HepG2 (cell line): ENCODE data around the gene SEPTIN11. TPM values are rescaled to one million over a fixed set of nuclear protein-coding genes. Genes with fewer than 3 reads are reported as not detected.

Experiments used
- ATAC-seq: fragments of 200-7000 bp; cut with Tn5 transposase; 3 replicates; pipeline ENCODE4 v1.9.1; 2020; ENCODE audit warnings: mild to moderate bottlenecking, moderate library complexity
- BruUV-seq: library from RNA; stranded (reverse); fragments of 400-500 nt; replicated peaks from 2 replicates; lab custom pipeline; 2021; lab: Mats Ljungman, UMichigan
- CTCF ChIA-PET: fragments of 300-600 bp; formaldehyde crosslinking; extraction: SDS; loops from one replicate; lab custom pipeline; 2021; ENCODE audit warnings: low total read pairs, inconsistent platforms, low intra/inter-chr PET ratio; lab: Yijun Ruan, JAX
- POLR2A ChIA-PET: fragments of 350-600 bp; sonication (Branson Sonifier 250); formaldehyde crosslinking; loops from one replicate; lab custom pipeline; 2020; ENCODE audit warnings: antibody characterized with exemption, inconsistent platforms; lab: Yijun Ruan, JAX
- DNase-seq: peaks from one replicate; pipeline ENCODE4 v3.0.0-alpha.2; 2015; ENCODE audit warnings: low spot score
- FAIRE-seq: peaks from 3 replicates; lab custom pipeline; 2011; peaks lifted over from hg19 to GRCh38; lab: Jason Lieb, UNC
- H2AFZ ChIP-seq: one replicate; pipeline ENCODE4 v1.6.1; 2011; ENCODE audit warnings: low read length, inconsistent platforms
- H3K27ac ChIP-seq: fragments of 300-600 bp; 3 replicates; pipeline ENCODE4 v1.8.0; 2011; ENCODE audit warnings: mixed run types, mild to moderate bottlenecking, mixed read lengths, low read length, inconsistent platforms; ENCODE audit not compliant: insufficient read depth; ENCODE audit errors: extremely low read length
- H3K27me3 ChIP-seq, 2 experiments: fragments of 200-600 bp in 1 of 2; 2 replicates in 1 of 2; 3 replicates in 1 of 2; pipeline versions ENCODE4 v1.6.0 to v1.8.0; 2011; ENCODE audit warnings: low read length in 2 of 2, mild to moderate bottlenecking in 2 of 2, moderate library complexity in 2 of 2, inconsistent platforms in 1 of 2; ENCODE audit not compliant: insufficient read depth in 2 of 2, control insufficient read depth in 1 of 2
- H3K36me3 ChIP-seq, 2 experiments: fragments of 200-600 bp in 1 of 2; replicated peaks in 1 of 2; 2 replicates in 1 of 2; 3 replicates in 1 of 2; pipeline versions ENCODE4 v1.5.1 to v1.8.0; 2011; ENCODE audit warnings: low read length in 2 of 2, inconsistent platforms in 1 of 2; ENCODE audit not compliant: insufficient read depth in 2 of 2, control insufficient read depth in 1 of 2
- H3K4me1 ChIP-seq: 2 replicates; pipeline ENCODE4 v1.5.1; 2012; ENCODE audit warnings: low read length, inconsistent platforms; ENCODE audit not compliant: insufficient read depth
- H3K4me2 ChIP-seq: 2 replicates; pipeline ENCODE4 v1.6.0; 2011; ENCODE audit warnings: low read depth, low read length, inconsistent platforms
- H3K4me3 ChIP-seq, 3 experiments: fragments of 200-600 bp in 1 of 3; sonication (generic), shearing (Covaris generic) in 1 of 3; replicated peaks in 1 of 3; 2 replicates each; pipeline ENCODE4 v1.5.1; 2011 to 2016; ENCODE audit warnings: low read length in 3 of 3, inconsistent platforms in 2 of 3, low read depth in 2 of 3, mild to moderate bottlenecking in 2 of 3, control low read depth in 1 of 3, mixed read lengths in 1 of 3; ENCODE audit not compliant: insufficient read depth in 1 of 3
- H3K79me2 ChIP-seq: one replicate; pipeline ENCODE4 v1.6.1; 2011; ENCODE audit warnings: low read length, inconsistent platforms; ENCODE audit not compliant: insufficient read depth
- H3K9ac ChIP-seq: 2 replicates; pipeline ENCODE4 v1.6.0; 2011; ENCODE audit warnings: mild to moderate bottlenecking, low read depth, low read length, inconsistent platforms; ENCODE audit not compliant: insufficient read depth
- H3K9me3 ChIP-seq: 2 replicates; pipeline ENCODE4 v1.5.1; 2012; ENCODE audit warnings: mild to moderate bottlenecking, low read length
- H4K20me1 ChIP-seq: 2 replicates; pipeline ENCODE4 v1.6.0; 2011; ENCODE audit warnings: inconsistent platforms, mild to moderate bottlenecking, low read length, moderate library complexity; ENCODE audit not compliant: insufficient read depth
- ARNT2 ChIP-seq: sonication (generic); formaldehyde crosslinking; IDR thresholded peaks from 2 replicates; pipeline ENCODE4 v1.8.0; 2022; ENCODE audit warnings: mild to moderate bottlenecking, low read depth, missing genetic modification reagents, moderate library complexity
- CAMTA2 ChIP-seq: sonication (generic); formaldehyde crosslinking; IDR thresholded peaks from 2 replicates; pipeline ENCODE4 v1.4.0; 2020; ENCODE audit warnings: mild to moderate bottlenecking, missing genetic modification reagents, borderline replicate concordance
- CCAR2 ChIP-seq: fragments of 200-400 bp; formaldehyde crosslinking; optimal IDR thresholded peaks from 2 replicates; pipeline ENCODE3; 2018; ENCODE audit warnings: low read depth, mild to moderate bottlenecking, low read length, moderate library complexity
- ESRRA ChIP-seq: sonication (generic); formaldehyde crosslinking; IDR thresholded peaks from 2 replicates; pipeline ENCODE4 v1.5.1; 2020; ENCODE audit warnings: mild to moderate bottlenecking, low read depth, missing genetic modification reagents
- HNRNPLL ChIP-seq: fragments of 200-400 bp; formaldehyde crosslinking; IDR thresholded peaks from 2 replicates; pipeline ENCODE4 v1.6.1; 2017; ENCODE audit warnings: mild to moderate bottlenecking, low read depth, low read length; ENCODE audit not compliant: poor library complexity, severe bottlenecking
- KDM5A ChIP-seq: fragments of 200-600 bp; sonication (generic); IDR thresholded peaks from 2 replicates; pipeline ENCODE4 v1.7.0; 2018; ENCODE audit warnings: antibody characterized with exemption, mild to moderate bottlenecking, low read length, borderline replicate concordance
- NBN ChIP-seq: fragments of 450-650 bp; conservative IDR thresholded peaks from 2 replicates; pipeline ENCODE4 v1.6.1; 2017
- NR2F1 ChIP-seq, 2 experiments: fragments of 450-650 bp in 1 of 2; formaldehyde crosslinking in 1 of 2; IDR thresholded peaks; 2 replicates each; pipeline versions ENCODE4 v1.5.0 to v1.6.1; 2016 to 2020; ENCODE audit warnings: mild to moderate bottlenecking in 1 of 2, missing compliant biosample characterization in 1 of 2, missing genetic modification reagents in 1 of 2, moderate library complexity in 1 of 2
- RBAK ChIP-seq: sonication (generic); formaldehyde crosslinking; IDR thresholded peaks from 2 replicates; pipeline ENCODE4 v1.5.1; 2020; ENCODE audit warnings: mild to moderate bottlenecking, missing genetic modification reagents
- RCOR2 ChIP-seq: IDR thresholded peaks from 2 replicates; pipeline ENCODE4 v1.6.1; 2016; ENCODE audit warnings: missing biosample characterization, missing genetic modification reagents
- SNAPC2 ChIP-seq: sonication (generic); formaldehyde crosslinking; IDR thresholded peaks from 2 replicates; pipeline ENCODE4 v1.8.1; 2022; ENCODE audit warnings: mild to moderate bottlenecking, missing genetic modification reagents
- SP2 ChIP-seq: sonication (generic); formaldehyde crosslinking; IDR thresholded peaks from 2 replicates; pipeline ENCODE4 v1.5.1; 2020; ENCODE audit warnings: mild to moderate bottlenecking, missing genetic modification reagents
- ZBTB7B ChIP-seq: sonication (generic); formaldehyde crosslinking; IDR thresholded peaks from 2 replicates; pipeline ENCODE4 v1.4.0; 2020; ENCODE audit warnings: missing genetic modification reagents
- ZNF282 ChIP-seq: fragments of 450-650 bp; IDR thresholded peaks from 2 replicates; pipeline ENCODE4 v1.6.1; 2018; ENCODE audit not compliant: partially characterized antibody
- ZNF652 ChIP-seq: IDR thresholded peaks from 2 replicates; pipeline ENCODE4 v1.6.1; 2016; ENCODE audit warnings: low read depth, borderline replicate concordance
- ZNF720 ChIP-seq: sonication (generic); formaldehyde crosslinking; IDR thresholded peaks from 2 replicates; pipeline ENCODE4 v1.4.0; 2020; ENCODE audit warnings: missing genetic modification reagents
- ZNF879 ChIP-seq: sonication (generic); formaldehyde crosslinking; IDR thresholded peaks from 2 replicates; pipeline ENCODE4 v1.8.1; 2023; ENCODE audit warnings: missing genetic modification reagents
- WGBS: methylation state at CpG from one replicate; pipeline ENCODE4 v1.1.6; 2017; ENCODE audit warnings: low lambda C conversion rate; 5-methylcytosine and 5-hydroxymethylcytosine counted together
- in situ Hi-C: cut with HindIII; loops from 2 replicates; pipeline ENCODE4 v1.10.0; 2017; ENCODE audit warnings: low pct_unique_long_range_greater_than_20kb; ENCODE audit not compliant: extremely low pct_ligation_motif_present
- intact Hi-C: fragments of 100-400 bp; cut with micrococcal nuclease; formaldehyde crosslinking; loops from one replicate; pipeline ENCODE4 v1.10.0; 2022; ENCODE audit not compliant: unreplicated experiment
- polyA plus RNA-seq, 8 experiments: library from polyadenylated mRNA; depleted of rRNA in 3 of 8; stranded (reverse) in 7 of 8; unstranded in 1 of 8; fragments of >200 nt; fragmentation: Illumina TruSeq in 4 of 8; extraction: Trizol in 4 of 8; gene quantifications; 2 replicates each; pipeline versions ENCODE4 v1.2.1 to v1.2.3, GENCODE V29; 2011 to 2016; ENCODE audit warnings: low read depth in 4 of 8, missing spikeins in 1 of 8, mixed read lengths in 1 of 8; ENCODE audit not compliant: insufficient read depth in 1 of 8
- total RNA-seq, 5 experiments: library from RNA; depleted of rRNA; stranded (reverse); fragments of >200 nt; fragmentation: Illumina TruSeq; extraction: Trizol; gene quantifications; 2 replicates each; pipeline ENCODE4 v1.2.3, GENCODE V29; 2016; ENCODE audit warnings: low read depth in 1 of 5
- TF ChIP-seq, protein P1 (sequence below): sonication (generic); formaldehyde crosslinking; IDR thresholded peaks from 2 replicates; pipeline ENCODE4 v1.4.0; 2020; ENCODE audit warnings: mild to moderate bottlenecking, missing genetic modification reagents
- TF ChIP-seq, protein P2 (sequence below): sonication (generic); formaldehyde crosslinking; IDR thresholded peaks from 2 replicates; pipeline ENCODE4 v1.4.0; 2020; ENCODE audit warnings: missing genetic modification reagents
- TF ChIP-seq, protein P3 (sequence below): sonication (generic); formaldehyde crosslinking; conservative IDR thresholded peaks from 2 replicates; pipeline ENCODE4 v1.4.0; 2020; ENCODE audit warnings: missing genetic modification reagents

Gene SEPTIN11
- total and polyA plus RNA-seq, 2 of the 13 experiments (the other 11 are each of a cell fraction or from before 2014, with no cell fraction given), result 28.9 to 47.3 TPM

DNA sequence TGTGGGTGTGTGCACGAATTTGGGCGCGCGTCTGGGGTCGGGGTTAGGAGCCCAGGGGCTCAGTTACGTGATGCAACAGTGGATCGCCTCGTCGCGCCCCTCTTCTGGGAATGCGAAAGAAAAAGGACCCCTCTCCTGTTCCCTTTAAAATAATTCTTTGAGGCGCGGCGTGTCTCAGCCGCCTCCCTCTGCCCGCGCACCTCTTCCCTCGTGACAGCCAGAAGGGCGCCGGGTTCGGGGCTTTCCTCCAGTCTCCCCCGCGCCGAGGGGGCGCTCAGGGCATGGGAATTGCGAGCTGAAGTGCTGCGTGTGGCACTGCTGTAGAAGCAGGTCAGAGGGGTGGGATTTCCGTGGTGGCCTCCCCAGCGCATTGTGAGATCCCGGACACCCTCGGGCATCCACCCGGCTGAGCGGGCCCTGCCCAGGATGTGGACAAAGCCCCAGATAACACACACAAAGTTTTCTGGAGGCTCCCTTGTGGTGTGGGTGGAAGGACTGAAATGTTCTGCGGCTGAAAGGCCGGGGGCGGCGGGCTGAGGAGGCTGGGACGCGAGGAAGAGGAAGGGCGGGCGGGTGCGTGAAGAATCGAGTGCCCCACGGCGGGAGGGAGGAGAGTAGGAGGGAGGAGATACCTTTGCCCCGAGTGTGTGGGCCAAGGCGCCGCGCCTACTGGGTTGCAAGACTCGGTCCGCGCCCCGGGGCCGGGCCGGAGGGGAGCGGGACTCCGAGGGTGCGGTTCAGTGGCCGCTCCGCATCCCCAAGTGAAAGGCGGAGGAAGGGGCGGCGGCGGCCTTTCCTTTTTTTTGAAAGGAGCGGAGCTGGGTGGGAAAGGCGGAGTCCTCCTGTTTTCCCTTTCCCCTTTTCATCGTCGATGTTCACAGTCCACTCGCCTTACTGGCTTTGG lies 752 bp downstream of the SEPTIN11 start:
- H3K79me2 ChIP-seq, result peaks cover 49% of the 10 kb centered on the region
- no peaks in the 10 kb centered on the region for H3K36me3 ChIP-seq
- peaks cover 29% of the 10 kb centered on the region for H3K4me1 ChIP-seq
- CTCF ChIA-PET, result no interaction called here
- H4K20me1 ChIP-seq, result no peaks in the 10 kb centered on the region
- no peak overlapping the region for H2AFZ ChIP-seq
- H3K9ac ChIP-seq, result peak overlapping the region; percentile 74
- DNase-seq (peak; percentile 25), ATAC-seq (peak; percentile 29), FAIRE-seq (no peak)
- H3K4me2 ChIP-seq, result peak overlapping the region; percentile 90
- BruUV-seq, result no TSS peak
- H3K27me3 ChIP-seq, result no peaks in the 10 kb centered on the region
- H3K4me3 ChIP-seq, result peak overlapping the region; percentile 88 to 94 (median 92)
- in situ Hi-C loops, result no loop called here
- H3K27ac ChIP-seq, result peak overlapping the region; percentile 82
- POLR2A ChIA-PET, result interaction anchor here (1.0 to 3.2 kb wide), 8 partner anchors 13 to 125 kb away, joined by 3 to 15 read pairs (median 6); partner anchors contain the start of genes CCNI and SOWAHB
- intact Hi-C loops, result loop anchor here (2.0 kb wide), 2 partner anchors 94 to 252 kb away; no protein-coding TSS in a partner anchor
- H3K9me3 ChIP-seq, result no peaks in the 10 kb centered on the region
- WGBS, result under 1% methylated on average over 30 of the region's 69 CpGs
- 0 out of 2 replicates have a peak, but pooled peaks have one; percentile 26 for TF ChIP-seq SP2
- TF ChIP-seq CAMTA2 (CRISPR knock-in tag), result no peak
- no peak for TF ChIP-seq ZNF282
- TF ChIP-seq ZNF879 (CRISPR knock-in tag), result no peak
- TF ChIP-seq, protein P1, sequence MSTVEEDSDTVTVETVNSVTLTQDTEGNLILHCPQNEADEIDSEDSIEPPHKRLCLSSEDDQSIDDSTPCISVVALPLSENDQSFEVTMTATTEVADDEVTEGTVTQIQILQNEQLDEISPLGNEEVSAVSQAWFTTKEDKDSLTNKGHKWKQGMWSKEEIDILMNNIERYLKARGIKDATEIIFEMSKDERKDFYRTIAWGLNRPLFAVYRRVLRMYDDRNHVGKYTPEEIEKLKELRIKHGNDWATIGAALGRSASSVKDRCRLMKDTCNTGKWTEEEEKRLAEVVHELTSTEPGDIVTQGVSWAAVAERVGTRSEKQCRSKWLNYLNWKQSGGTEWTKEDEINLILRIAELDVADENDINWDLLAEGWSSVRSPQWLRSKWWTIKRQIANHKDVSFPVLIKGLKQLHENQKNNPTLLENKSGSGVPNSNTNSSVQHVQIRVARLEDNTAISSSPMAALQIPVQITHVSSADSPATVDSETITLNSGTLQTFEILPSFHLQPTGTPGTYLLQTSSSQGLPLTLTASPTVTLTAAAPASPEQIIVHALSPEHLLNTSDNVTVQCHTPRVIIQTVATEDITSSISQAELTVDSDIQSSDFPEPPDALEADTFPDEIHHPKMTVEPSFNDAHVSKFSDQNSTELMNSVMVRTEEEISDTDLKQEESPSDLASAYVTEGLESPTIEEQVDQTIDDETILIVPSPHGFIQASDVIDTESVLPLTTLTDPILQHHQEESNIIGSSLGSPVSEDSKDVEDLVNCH, result no peak
- TF ChIP-seq ARNT2 (CRISPR knock-in tag), result no peak
- peak; percentile 57 for TF ChIP-seq HNRNPLL
- TF ChIP-seq, protein P2, sequence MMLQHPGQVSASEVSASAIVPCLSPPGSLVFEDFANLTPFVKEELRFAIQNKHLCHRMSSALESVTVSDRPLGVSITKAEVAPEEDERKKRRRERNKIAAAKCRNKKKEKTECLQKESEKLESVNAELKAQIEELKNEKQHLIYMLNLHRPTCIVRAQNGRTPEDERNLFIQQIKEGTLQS (CRISPR knock-in tag), result no peak
- no peak for TF ChIP-seq ZNF652 (CRISPR knock-in tag)
- TF ChIP-seq NR2F1 (CRISPR knock-in tag; IDR thresholded peaks at IDR 0.05), result no peak
- no peak for TF ChIP-seq CCAR2
- TF ChIP-seq RBAK (CRISPR knock-in tag), result no peak
- no peak for TF ChIP-seq ESRRA (CRISPR knock-in tag)
- TF ChIP-seq RCOR2 (CRISPR knock-in tag), result no peak
- TF ChIP-seq, protein P3, sequence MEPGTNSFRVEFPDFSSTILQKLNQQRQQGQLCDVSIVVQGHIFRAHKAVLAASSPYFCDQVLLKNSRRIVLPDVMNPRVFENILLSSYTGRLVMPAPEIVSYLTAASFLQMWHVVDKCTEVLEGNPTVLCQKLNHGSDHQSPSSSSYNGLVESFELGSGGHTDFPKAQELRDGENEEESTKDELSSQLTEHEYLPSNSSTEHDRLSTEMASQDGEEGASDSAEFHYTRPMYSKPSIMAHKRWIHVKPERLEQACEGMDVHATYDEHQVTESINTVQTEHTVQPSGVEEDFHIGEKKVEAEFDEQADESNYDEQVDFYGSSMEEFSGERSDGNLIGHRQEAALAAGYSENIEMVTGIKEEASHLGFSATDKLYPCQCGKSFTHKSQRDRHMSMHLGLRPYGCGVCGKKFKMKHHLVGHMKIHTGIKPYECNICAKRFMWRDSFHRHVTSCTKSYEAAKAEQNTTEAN (CRISPR knock-in tag), result no peak
- 0 out of 2 replicates have a peak, but pooled peaks have one; percentile 30 for TF ChIP-seq KDM5A
- TF ChIP-seq ZBTB7B (CRISPR knock-in tag), result peak; percentile 27; the same call in 1 of the 2 replicates
- TF ChIP-seq NBN, result no peak
- TF ChIP-seq SNAPC2, result 0 out of 2 replicates have a peak, but pooled peaks have one; percentile 31
- TF ChIP-seq ZNF720 (CRISPR knock-in tag), result no peak
